GM19239 (cell line): Measurements from ENCODE around the gene CSNK2A1.
"Not testable (repeated sequence)": the region's sequence is repeated elsewhere in the genome, so short reads cannot be mapped to it uniquely, and the experiment has no call there.

ENCODE experiments used
- DNase-seq: peaks from one replicate; pipeline ENCODE4 v3.0.0; 2011; ENCODE audit warnings: low spot score; ENCODE audit not compliant: insufficient read length
- FAIRE-seq: peaks from 2 replicates; lab custom pipeline; 2011; peaks lifted over from hg19 to GRCh38; lab: Jason Lieb, UNC

CSNK2A1 gene

DNA sequence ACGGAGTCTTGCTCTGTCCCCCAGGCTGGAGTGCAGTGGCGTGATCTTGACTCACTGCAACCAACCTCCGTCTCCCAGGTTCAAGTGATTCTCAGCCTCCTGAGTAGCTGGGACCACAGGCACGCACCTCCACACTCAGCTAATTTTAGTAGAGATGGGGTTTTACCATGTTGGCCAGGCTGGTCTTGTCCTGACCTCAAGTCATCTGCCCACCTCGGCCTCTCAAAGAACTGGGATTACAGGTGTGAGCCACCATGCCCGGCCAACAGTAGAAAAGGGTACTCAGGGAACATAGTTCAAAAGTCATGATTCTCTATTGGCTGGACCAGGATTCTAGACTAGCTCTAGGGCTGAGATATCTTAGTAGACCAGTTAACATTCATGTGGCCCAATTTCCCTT, 5.6 kb downstream of the CSNK2A1 start:
- DNase-seq: no peak
- FAIRE-seq: no peak

DNA sequence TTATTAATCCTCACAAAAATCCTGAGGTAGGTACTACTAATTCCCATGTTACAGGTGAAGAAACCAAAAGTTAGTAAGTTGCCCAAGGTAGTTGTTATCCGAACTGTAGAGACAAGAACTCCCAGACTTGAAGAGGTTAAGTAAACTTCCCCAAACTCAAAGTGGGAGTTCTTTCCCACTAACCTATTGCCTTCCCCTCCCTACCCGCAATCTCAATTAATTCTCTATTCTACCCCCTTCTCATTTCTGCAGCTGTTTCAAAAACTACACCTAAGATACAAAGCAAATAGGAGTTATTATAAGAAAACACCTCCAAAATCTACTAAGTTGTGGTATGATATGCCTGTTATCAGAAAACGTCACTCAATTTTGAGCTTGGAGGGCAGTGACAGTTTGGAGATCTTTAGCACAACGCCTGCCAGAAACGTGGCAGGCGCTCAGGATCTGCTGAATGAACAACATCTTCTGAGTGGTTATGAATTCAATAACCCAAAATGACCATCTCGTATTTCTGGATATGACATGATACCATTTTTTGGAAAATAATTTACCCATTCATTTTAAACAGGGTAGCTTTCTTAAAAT, 7.1 kb downstream of the CSNK2A1 start:
- FAIRE-seq: no peak
- no peak for DNase-seq

- FAIRE-seq: peak; percentile 62
- no peak for DNase-seq
These were observed 7.6 kb downstream of the CSNK2A1 start for GRCh38 chr20:535958-536357.

- DNase-seq: no peak
- FAIRE-seq: no peak
These were observed 10.1 kb downstream of the CSNK2A1 start for GRCh38 chr20:533526-533925.

GRCh38 chr20:532530-532929, 11.1 kb downstream of the CSNK2A1 start:
- no peak for DNase-seq
- no peak for FAIRE-seq

GRCh38 chr20:531608-532007, 12.0 kb downstream of the CSNK2A1 start:
- DNase-seq: no peak
- peak; percentile 82 for FAIRE-seq

DNA sequence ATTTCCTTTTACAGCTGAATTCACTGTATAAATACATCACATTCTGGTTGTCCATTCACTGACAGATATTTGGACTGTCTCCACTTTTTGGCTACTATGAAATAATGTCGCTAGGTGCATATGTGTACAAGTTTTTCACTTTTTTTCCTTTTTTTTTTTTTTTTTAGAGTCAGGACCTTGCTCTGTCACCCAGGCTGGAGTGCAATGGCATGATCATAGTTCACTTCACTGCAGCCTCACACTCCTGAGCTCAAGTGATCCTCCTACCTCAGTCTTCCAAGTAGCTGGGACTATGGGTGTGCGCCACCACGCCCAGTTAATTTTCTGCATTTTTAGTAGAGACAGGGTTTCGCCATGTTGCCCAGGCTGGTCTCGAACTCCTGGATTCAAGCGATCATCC, 13.3 kb downstream of the CSNK2A1 start:
- DNase-seq: no peak
- FAIRE-seq: no peak

DNA sequence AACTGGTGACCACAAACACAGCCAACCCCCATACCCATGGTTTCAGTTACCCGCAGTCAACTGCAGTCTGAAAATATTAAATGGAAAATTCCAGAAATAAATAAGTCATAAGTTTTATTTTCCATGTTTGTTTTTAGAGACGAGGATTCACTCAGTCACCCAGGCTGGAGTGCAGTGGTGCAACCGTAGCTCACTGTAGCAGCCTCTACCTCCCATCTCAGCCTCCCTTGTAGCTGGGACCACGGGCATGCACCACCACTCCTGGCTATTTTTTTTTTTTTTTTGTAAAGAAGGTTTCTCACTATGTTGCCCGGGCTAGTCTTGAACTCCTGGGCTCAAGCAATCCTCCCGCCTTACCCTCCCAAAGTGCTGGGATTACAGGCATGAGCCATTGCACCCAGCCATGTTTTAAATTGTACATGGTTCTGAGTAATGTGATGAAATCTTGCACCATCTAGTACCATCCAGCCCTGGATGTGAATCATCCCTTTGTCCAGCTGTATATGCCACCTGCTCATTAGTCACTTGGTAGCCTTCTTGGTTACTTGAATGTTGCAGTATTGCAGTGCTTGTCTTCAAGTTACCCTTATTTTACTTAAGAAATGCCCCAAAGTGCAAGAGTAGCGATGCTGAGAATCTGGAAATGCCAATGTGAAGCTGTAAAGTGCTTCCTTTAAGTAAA, 14.5 kb downstream of the CSNK2A1 start:
- no peak for DNase-seq
- no peak for FAIRE-seq

DNA sequence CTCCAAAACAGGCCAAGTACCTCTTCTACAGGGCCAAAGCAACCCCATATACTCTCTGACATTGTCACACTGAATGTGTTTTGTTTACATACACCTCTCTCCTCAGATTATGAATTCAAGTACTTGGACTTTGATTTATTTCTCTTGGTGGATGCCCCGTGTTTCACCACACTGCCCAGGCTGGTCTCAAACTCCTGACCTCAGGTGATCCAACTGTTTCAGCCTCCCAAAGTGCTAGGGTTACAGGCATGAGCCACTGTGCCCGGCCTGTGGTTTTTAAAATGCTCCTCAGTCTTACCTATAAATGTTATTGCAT, 16.1 kb downstream of the CSNK2A1 start:
- DNase-seq: no peak
- no peak for FAIRE-seq

- DNase-seq (no peak), FAIRE-seq (no peak)
These were observed 21.7 kb downstream of the CSNK2A1 start for GRCh38 chr20:521860-522259.

DNA sequence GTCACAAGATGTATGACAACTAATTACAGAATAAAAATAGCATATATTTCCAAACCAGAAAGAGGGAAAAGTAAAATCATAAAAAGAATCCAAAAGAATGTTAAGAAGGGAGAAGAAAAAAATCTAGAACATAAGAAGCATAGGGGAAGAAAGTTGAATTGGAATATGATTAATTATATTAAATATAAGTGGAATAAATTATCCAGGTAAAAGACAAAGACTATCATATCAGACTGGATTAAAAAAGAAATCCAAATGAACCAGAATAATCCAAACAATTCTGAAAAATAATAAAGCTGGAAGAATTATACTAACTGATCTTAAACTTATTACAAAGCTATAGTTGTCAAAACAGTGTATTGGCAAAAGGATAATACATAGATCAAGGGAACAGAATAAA, 23.6 kb downstream of the CSNK2A1 start:
- DNase-seq: no peak
- no peak for FAIRE-seq

- no peak for FAIRE-seq
- DNase-seq: no peak
These were observed 26.4 kb downstream of the CSNK2A1 start for GRCh38 chr20:517221-517620.

- FAIRE-seq: no peak
- no peak for DNase-seq
These were observed 26.8 kb downstream of the CSNK2A1 start for GRCh38 chr20:516799-517198.

- no peak for DNase-seq
- no peak for FAIRE-seq
These were observed 27.9 kb downstream of the CSNK2A1 start for GRCh38 chr20:515696-516095.

DNA sequence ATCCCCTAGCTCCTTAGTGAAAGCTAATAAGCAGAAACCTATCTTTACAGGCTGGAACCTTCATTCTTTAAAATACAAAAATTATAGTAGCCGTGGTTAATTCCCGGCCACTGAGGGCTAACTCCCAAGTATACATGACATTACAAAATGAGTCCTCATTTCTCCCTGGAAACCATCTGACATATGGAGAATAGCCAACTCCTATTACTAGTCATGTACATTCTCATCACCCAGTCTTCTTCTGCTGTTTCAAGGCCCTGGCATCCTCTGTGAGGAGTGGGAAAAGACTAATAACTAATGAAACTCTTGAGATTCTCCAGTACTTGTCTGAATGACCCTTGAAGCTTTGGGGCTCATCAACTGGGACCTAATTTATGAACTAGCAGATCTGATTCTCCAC, 30.2 kb downstream of the CSNK2A1 start:
- no peak for FAIRE-seq
- no peak for DNase-seq

DNA sequence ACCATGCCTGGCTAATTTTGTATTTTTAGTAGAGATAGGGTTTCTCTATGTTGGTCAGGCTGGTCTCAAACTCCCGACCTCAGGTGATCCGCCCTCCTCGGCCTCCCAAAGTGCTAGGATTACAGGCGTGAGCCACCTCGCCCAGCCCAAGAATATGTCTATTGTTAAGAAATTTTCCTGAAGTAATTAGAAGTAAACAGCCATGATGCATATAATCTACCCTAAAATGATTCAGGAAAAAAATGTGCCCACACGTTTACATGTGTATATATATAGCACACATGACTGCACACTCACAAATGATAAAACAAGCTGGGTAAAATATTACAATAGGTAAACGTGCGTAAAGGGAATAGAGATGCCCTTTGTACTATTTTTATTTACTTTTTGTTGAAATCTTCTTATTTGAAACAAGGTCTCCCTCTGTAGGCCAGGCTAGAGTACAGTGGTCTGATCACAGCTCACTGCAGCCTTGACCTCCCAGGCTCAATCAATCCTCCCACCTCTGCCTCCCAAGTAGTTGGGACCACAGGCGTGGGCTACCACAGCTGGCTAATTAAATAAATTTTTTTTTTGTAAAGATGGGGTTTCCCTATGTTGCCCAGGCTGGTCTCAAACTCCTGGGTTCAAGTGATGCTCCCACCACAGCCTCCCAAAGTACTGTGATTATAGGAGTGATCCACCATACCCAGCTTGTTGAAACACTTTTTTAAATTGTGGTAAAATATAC, 33.1 kb downstream of the CSNK2A1 start:
- DNase-seq, FAIRE-seq: not testable (repeated sequence)

GRCh38 chr20:508364-508787, 35.2 kb downstream of the CSNK2A1 start:
- DNase-seq, FAIRE-seq: not testable (repeated sequence)

GRCh38 chr20:507761-508332, 35.7 kb downstream of the CSNK2A1 start:
- DNase-seq (no peak), FAIRE-seq (no peak)

- no peak for DNase-seq
- FAIRE-seq: peak; percentile 48
These were observed 36.4 kb downstream of the CSNK2A1 start for GRCh38 chr20:507006-507758.

- DNase-seq: no peak
- FAIRE-seq: no peak
These were observed 38.9 kb downstream of the CSNK2A1 start for GRCh38 chr20:504632-505075.
